Stimulated activated CD4-positive, alpha-beta T cell treated with anti-CD3 and anti-CD28 coated beads, TNF-alpha, amount 100 ng/mL, for 1 hour (primary cell): ENCODE measurements around the gene MMP11.

Experiments
- DNase-seq, 3 donors: peaks; one replicate each; pipeline ENCODE4 v3.0.0-alpha.2; 2020; ENCODE audit warnings: low read depth in 3 of 3, low spot score in 1 of 3

MMP11 gene

DNA sequence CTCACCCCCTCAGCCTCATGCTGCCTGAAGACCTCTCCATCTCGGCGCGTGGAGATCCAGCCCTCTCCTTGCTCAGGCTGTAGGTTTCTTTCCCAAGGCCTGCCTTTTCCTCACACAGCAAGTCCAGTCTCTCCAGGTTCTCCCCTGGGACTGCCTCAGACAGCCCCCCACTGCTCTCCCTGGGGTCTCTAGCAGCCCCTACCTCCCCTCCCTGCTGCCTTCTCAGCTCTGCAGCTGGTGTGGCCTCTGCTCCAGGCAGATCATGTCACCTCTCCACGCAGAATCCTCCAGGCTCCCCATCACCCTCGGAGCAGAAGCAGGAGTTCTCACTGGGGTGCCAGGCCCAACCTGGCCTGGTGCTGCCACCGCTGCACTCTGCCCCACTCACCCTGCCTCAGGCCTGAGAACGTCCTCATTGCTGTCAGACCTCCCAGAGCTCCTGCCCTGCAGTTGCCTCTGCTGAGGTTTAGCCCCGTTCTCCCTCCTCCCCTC is 29.3 kb downstream of the MMP11 start:
- no peak for DNase-seq

DNA sequence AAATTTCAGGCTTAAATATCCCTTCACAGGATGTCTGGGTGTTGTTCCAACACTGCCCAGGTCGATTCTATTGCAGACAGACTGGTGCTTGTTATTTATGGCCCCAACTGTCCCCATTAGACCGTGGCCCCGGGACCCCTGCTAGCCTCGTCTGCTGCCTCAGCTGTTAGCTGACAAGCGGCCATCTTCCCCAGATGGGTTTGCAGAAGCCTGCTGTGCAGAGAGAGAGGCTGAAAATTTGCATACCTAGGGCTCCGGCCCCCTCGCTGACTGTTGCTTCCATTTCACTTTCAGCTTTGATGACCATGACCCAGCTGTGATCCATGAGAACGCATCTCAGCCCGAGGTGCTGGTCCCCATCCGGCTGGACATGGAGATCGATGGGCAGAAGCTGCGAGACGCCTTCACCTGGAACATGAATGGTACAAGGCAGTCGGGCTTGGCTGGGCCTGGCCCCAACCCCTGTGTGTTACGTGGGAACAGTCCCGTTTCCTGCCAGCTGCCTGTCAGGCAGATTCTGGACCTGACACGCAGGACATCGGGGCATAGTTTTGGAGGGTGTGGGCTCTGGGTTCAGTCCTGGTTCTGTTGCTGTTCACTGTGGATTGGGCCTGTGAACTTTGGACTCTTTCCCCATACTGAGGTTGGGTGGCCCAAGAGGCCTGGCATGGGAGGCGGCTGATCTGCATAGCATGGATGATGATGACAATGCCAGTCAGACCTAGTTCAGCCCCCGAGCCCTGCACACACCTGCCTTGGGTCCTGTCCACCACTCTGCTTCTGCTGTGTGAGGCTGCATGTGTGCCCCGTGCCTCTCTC is 30.6 kb downstream of the MMP11 start:
- no peak for DNase-seq

DNA sequence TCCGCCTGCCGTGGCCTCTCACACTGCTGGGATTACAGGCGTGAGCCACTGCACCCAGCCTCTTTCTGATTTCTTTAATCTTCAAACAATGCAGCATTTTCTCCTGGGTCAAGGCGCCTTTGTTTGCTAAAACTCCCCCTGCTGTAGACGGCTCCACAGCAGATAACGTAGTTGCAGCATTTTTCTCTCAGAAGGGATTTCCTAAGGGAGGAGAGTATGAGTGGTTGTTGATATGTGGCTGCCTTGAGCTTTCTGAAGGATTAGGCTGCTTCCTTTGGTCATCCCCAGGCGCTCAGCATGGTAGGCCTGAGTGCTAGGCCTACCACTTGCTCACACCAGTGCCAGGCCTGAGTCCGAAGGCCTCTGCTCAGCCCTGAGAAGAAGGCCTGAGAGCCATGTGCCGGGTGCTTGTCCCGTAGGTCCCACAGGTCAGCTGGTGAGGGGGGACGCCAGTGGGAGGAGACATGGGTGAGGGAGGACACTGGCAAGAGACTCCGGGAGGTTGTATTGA is 32.2 kb downstream of the MMP11 start:
- no peak for DNase-seq

DNA sequence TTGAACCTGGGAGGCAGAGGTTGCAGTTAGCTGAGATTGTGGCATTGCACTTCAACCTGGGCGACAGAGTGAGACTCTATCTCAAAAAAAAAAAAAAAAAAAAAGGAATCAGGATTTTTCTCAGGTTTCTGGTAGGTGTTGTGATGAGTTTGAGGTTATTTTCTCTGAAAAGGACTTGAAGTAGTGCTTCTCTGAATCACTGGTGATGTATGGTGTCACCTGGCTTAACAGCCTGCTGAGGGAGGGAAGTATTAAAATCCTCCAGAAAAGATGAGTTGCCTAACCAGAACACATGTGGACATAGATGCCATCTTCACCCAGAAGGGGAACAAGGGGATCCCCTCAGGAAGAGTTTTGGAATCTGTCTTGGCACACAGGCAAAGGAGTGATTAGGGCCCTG is 34.2 kb downstream of the MMP11 start:
- no peak for DNase-seq

DNA sequence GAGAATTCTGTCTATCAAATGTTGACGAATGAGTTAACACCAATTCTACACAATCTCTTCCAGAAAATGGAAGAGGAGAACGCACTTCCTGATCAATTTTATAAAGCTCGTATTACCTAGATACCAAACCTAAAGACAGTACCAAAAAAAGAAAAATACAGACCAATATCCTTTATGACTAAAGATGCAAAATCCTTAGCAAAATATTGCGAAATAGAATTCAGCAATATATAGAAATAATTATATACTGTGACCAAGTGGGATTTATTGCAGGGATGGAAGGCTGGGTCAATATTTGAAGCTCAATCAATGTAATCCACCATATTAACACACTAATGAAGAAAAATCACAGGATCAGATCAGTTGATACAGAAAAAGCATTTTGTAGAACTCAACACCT is 39.7 kb downstream of the MMP11 start:
- no peak for DNase-seq

DNA sequence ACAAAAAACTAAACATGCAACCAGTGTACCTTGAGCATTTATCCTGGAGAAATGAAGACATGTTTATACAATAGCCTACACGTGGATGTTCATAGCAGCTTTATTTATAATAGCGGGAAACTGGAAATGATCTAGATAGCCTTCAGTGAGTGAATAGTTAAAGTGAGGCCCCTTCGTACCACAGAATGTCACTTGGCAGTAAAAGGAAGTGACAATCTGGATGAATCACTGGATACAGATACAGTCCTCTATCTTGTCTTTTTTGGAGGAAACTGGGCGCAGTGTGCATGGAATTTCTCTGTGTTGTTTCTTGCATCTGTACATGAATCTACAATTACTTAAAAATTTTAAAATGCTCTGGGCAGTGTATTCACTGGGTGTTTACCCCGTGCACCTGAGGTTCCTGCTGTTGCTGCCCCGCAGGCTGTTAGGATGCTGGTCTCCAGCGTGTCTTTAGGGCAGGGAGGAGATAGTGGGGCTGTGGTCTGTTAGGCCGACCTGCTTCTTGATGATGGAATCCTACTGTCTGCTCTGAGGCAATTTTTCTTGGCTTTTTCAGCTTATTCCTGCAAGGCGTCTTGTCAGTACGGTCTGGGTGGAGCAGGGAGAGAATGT is 43.0 kb downstream of the MMP11 start:
- no peak for DNase-seq

DNA sequence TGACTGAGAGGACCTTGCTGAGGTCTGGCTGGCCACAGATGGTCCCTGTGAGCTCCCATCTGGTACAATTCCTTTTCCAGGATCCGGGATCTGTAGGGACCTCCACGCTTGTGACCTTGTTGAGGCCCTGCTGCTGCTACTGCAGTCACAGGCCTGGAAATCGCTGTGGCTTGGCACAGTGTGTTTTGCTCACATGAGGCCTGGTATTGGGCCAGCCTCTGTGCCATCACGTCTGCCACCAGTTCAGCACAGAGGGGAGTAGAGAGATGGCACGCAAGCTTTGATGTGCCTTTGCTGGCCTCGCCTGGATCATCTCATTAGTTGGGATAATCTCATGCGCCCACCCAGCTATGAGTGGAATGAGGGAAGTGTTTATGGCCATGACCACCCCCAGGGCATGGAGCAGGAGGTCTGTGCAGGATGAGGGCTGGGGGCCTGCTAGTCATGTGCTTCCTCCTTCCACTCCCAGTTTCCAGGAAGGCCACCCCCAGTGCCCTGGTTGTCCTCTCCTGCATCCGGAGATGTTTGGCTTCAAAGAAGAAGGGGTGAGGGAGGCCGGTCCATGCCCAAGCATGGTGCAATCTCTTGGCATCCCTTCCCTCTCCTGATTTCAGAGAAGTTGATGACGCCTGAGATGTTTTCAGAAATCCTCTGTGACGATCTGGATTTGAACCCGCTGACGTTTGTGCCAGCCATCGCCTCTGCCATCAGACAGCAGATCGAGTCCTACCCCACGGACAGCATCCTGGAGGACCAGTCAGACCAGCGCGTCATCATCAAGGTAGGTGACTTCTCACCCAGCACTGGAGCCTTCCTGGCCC is 43.7 kb downstream of the MMP11 start:
- DNase-seq, result no peak

DNA sequence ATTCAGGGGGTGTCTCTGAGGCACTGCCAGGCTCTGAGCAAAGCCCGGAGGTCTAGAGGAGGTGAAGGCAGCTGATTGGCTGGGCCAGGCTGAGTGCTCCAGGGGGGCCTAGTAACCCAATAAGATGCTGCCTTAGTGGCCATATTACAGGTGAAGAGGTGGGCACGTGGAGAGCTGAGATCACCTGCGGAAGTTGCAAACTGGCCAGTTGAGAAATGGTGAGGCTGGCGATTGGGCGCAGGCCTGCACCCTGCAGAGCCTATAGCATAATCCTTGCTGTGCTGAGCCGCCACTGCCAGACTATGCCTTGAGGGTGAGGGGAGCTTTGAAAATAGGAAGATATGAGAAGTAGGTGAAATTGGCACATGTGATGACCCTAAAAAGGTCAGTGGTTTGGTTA is 44.5 kb downstream of the MMP11 start:
- DNase-seq, result no peak

DNA sequence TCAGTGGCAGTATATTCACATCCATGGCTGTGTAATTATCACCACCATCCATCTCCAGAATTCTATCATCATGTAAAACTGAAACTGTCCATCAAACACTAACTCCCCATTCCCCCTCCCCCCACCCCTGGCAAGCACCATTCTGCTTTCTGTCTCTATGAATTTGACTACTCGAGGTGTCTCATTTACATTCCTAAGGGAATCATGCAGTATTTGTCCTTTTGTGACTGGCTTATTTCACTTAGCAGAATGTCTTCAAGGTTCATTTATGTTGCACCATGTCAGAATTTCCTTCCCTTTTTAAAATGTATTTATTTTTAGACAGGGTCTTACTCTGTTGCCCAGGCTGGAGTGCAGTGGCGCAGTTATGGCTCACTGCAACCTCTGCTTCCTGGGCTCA is 45.9 kb downstream of the MMP11 start:
- no peak for DNase-seq

DNA sequence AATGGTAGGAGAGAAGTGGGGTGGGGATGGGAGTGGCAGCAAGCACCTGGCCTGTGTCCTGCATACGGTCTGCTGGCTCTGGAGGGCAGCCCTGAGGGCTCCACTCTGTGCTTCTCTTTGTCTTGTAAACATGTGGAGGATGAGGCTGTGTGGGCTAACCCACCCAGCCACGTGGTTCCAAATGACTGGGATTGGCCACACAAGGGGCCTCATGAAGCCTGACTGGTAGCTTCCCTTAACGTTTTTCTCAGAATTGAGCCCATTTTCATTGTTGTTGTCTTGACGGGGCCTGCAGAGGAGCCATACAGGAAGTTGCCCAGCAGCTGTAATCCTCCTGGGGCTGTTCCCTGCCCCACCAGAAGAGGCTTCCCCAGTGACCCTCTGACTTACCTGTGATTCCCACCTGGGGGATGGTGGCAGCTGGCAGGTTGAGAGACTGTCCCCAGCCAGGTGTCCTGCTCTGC is 48.1 kb downstream of the MMP11 start:
- no peak for DNase-seq

DNA sequence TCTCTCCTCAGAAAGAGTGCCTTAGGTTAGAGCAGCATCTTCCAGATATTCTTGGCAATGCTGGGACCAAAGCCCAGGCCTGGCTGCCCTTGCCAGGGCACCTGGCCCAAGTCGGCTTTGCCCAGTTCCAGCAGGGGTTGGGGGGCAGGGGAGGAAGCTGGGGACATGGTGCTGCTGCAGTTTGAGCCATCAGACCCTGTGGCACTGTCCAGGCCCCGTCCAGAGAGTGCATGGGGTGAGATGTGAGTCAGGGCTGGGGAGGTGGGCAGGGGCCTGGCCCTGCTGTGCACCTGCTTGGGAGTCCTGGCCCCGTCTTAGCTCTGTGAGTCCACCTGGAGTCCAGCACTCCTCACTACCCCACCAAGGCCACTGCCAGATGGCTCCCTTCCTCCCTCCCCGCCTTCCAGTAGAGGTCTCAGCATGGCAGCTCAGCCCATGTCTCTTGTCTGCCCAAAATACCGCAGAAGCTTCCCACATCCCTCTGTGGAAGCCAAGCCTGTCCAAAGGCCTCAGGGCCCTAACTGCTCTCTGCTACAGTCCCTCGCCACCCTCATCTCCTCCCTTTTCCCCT is 49.5 kb downstream of the MMP11 start:
- DNase-seq, result no peak

DNA sequence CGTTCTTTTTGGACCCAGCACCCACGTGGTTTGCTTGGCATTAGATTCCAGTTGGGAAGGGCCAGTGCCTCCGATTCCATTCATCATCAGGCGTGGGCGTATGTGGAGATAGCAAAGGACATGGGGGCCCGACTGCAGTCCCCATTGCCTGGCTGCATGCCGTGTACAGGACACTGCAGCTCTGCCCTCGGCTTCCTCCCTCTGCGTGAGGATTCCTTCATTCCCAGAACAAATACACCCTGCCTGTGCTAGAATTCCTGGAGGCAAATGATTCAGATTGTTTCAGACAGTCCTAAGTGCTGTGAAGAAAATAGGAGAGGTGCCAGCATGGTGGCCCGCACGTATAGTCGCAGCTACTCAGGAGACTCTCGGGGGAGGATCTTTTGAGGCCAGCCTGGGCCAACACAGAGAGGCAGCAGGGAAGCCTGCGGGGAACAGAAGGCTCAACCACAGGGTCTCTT is 50.7 kb downstream of the MMP11 start:
- no peak for DNase-seq

DNA sequence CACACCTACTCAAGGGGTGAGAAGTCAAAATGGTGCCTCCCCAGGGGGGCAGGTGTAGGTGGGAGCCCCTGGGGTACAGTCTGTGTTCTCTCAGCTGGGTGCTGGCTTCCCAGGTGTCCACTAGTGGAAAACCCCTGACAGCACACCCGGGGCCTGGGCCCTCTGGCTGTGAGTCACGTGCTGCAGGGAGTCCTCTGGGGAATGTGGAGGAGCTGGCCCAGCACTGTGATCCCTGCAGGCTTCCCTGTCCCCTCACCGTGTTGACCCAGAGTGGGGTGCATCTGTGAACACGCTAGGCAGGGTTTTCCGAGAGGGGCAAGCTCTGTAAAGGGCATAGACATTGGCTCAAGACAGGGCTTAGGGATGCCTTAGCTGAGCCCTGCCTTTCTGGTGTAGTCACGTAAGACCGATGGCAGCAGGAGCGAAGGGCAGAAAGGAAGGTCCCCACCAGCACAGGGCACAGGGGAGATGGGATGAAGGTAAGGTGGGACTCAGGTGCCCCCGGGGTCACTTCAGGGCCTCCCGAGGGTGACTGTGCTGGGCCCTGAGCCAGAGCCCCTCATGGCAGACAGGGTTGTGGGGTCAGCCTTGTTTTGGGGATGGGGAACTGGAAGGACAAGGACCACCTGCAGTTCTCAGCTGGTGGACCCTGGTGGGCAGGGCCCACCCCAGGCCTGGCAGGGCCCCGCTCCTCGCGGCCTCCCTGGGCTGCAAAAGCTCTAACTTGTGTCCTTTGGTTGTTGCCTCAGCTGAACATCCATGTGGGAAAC is 52.0 kb downstream of the MMP11 start:
- no peak for DNase-seq

DNA sequence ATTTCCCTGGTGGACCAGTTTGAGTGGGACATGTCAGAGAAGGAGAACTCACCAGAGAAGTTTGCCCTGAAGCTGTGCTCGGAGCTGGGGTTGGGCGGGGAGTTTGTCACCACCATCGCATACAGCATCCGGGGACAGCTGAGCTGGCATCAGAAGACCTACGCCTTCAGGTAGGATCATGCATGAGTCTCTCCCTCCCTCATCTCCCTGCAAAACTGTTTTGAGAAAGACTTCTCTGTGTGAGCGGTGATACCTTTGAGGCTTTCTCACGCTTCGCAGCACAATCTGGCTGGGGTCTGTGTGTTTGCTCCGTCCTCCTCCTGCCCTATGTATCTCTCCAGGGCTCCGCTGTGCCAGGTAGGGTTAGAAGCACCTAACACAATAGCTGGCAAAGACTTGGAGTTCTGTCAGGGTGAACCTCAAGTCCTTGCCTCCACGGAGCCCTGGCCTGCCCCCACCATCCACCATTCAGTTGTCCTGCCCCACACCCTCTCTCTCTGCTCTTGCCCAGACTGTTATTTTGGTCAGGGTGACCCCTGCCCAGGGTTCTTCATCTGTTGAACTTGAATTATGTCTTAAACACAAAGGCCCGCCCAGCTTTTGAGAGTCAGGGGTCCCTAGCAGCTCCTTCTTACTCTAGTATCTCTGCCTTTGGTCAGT is 52.7 kb downstream of the MMP11 start:
- no peak for DNase-seq

DNA sequence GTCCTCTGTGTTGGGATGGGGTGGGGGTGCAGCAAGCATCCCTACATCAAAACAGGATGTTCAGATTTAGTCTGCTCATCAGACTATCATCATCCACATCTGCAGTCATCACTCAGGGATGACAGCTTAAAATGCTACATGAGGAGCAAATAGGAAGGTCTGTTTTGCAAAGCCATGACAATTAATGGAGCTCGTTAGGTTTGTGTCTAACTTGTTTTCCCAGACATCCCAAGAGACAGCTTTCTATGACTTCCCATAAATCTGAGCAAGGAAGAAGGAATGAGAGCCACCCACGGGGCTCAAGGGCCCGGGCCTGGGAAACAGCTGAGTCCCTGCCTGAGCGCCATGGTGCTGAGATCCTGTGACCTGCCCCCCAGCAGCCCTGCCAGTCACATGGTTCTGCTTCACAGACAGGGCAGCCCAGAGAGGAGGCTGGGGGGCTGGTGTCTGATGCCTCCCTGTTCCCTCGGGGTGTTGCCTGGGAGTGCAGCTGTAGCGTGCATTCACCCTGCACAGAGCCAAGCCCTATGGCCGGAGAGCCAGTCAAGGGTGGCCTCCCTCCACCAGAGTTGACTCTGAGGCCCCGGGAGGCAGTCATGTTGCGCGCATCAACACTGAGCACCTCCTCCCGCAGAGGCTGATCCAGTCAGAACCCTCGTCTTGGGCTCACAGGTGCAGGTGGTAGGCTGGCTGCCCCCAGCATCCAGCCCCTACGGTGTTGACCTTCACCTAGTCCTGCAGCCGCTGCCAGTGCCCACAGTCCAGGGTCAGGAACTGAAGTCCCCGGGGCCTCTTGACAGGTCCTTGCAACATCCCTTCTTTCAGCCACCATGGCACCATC is 54.1 kb downstream of the MMP11 start:
- DNase-seq, result no peak

DNA sequence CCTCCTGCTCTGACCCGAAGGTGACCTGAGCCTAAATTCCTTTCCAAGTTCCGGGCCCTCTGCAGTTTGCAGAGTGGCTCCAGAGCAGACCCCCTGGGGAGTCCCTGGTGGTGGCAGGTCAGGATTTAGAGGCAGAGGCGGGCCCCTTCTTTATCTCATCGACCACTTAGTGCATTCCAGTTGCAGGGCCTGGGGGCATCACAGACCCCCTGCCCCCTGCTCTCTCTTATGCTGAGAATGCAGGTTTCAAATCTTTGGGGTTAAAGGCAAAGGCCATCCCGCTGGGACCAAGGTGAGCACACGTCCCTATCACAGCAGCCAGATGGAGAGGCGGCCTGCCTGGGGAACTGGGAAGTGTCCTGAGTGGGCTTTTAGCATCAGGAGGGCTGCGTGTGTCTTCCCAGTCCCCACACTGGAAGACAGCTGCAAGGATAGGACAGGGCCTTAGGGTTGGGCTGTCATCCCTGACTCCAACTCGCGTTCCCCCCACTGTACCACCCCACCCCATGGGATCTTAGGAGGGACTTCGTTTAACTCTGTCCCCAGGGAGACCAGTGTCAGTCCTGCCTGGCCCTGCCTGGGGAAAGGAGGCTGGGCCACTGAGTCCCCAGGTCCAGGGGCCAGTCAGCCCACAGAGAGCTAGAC is 54.8 kb downstream of the MMP11 start:
- no peak for DNase-seq

DNA sequence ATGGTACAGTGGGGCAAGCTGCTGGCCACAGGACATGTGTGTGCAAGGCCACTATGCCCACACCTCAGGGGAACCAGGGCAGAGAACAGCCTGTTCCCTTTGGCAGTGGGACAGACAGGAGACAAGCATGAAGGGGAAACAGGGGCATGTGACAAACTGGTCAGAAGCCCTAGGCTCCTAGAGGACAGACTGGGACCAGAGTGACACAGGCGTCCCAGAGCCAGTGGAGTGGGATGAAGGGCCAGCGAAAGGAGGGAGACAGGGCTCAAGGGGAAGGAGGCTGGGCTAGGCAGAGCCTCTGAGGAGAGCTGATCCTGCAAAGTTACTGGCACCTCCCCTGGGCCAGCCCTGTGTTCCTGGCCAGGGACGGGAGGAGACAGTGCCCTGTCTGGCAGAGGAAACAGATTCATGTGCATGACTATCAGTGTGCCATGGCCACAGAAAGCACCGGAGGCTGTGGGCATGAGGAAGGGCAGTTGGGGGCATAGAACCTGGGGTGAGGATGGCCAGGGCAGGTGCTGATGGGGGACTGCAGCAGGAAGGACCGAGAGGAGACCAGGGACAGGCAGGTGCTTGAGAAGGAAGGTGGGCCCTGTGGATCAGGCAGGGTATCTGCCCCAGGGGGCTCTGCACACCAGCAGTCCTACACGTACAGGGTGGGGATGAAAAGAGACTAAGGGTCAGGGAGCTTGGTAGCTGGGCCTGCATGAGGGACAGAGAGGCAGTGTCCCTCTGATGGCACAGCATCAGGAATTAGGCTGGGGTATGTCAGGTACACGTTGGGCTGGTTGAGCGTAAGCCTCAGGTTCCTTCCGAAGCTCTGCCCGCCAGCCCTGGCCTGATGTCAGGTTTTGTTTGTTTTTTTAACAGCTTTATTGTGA is 56.4 kb downstream of the MMP11 start:
- DNase-seq, result no peak
